Cardiac fibroblast (primary cell): ENCODE measurements around the gene MINDY1.

ENCODE experiments used
- DNase-seq, 2 donors: peaks; one replicate each; pipeline versions ENCODE4 v3.0.0 to v3.0.0-alpha.2; 2010; ENCODE audit warnings: low read depth in 2 of 2
- H3K4me3 ChIP-seq, 2 donors: replicated peaks in 1 of 2; 1 replicate in 1 of 2; 2 replicates in 1 of 2; pipeline ENCODE4 v1.5.1; 2011; ENCODE audit warnings: low read depth in 2 of 2, low read length in 2 of 2, mild to moderate bottlenecking in 2 of 2, moderate library complexity in 1 of 2
- CTCF ChIP-seq: IDR thresholded peaks from one replicate; pipeline ENCODE4 v1.5.1; 2011; ENCODE audit warnings: low read depth, mild to moderate bottlenecking, low read length, inconsistent platforms

The MINDY1 gene

GRCh38 chr1:151049458-151049857, 42.8 kb upstream of the MINDY1 start:
- no peak for TF ChIP-seq CTCF
- DNase-seq: no peak
- no peak overlapping the region for H3K4me3 ChIP-seq

DNA sequence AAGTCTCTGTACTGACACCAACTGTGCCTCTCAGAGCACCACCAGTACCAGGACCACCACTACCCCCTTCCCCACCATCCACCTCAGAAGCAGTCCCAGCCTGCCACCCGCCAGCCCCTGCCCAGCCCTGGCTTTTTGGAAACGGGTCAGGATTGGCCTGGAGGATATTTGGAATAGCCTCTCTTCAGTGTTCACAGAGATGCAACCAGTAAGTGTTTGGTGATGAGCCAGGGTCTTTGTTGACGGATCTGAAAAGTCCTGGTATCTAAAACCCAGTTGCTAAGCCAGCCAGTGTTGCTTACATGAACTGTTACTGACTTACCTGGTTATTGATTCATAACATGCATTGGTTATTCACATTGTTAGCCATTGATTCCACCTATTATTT, 41.9 kb upstream of the MINDY1 start:
- peak overlapping the region; percentile 65 to 73 for H3K4me3 ChIP-seq
- no peak for DNase-seq
- no peak for TF ChIP-seq CTCF

DNA sequence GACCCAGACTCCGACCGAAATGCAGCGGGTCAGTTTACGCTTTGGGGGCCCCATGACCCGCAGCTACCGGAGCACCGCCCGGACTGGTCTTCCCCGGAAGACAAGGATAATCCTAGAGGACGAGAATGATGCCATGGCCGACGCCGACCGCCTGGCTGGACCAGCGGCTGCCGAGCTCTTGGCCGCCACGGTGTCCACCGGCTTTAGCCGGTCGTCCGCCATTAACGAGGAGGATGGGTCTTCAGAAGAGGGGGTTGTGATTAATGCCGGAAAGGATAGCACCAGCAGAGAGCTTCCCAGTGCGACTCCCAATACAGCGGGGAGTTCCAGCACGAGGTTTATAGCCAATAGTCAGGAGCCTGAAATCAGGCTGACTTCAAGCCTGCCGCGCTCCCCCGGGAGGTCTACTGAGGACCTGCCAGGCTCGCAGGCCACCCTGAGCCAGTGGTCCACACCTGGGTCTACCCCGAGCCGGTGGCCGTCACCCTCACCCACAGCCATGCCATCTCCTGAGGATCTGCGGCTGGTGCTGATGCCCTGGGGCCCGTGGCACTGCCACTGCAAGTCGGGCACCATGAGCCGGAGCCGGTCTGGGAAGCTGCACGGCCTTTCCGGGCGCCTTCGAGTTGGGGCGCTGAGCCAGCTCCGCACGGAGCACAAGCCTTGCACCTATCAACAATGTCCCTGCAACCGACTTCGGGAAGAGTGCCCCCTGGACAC, 41.4 kb upstream of the MINDY1 start:
- peak overlapping the region; percentile 65 to 73 for H3K4me3 ChIP-seq
- peak; percentile 53 for TF ChIP-seq CTCF
- DNase-seq: peak; percentile 72 to 76

GRCh38 chr1:151047591-151047924, 40.9 kb upstream of the MINDY1 start, which contains the start of gene C1orf56:
Gene C1orf56 (plus strand): TSS chr1:151047751. CDS start chr1:151047848, 97 bp downstream.
- peak within 1 kb of the TSS; percentile 65 to 73 for H3K4me3 ChIP-seq
- no peak for TF ChIP-seq CTCF
- DNase-seq: peak; percentile 57 to 76

DNA sequence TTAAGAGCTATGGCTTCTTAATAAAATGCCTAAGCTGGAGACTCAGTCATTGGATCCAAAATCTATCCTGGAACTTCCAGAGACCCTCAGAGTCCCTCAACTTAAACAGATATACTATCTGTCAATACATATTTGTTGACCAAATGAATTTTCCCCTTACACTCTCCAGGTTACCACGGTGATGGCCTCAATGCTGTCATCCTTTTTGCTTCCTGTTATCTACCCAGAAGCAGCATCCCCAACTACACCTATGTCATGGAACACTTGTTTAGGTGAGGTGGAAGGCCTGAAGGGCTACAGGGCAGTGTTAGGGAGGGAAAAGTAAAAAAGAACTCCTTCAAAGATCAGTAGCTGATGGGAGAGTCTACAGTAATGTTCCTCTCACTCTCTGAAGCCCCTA, 36.5 kb upstream of the MINDY1 start:
- no peak for DNase-seq
- TF ChIP-seq CTCF: no peak
- no peak overlapping the region for H3K4me3 ChIP-seq

GRCh38 chr1:151039521-151039920, 32.8 kb upstream of the MINDY1 start:
- no peak for DNase-seq
- H3K4me3 ChIP-seq: no peak overlapping the region
- no peak for TF ChIP-seq CTCF

DNA sequence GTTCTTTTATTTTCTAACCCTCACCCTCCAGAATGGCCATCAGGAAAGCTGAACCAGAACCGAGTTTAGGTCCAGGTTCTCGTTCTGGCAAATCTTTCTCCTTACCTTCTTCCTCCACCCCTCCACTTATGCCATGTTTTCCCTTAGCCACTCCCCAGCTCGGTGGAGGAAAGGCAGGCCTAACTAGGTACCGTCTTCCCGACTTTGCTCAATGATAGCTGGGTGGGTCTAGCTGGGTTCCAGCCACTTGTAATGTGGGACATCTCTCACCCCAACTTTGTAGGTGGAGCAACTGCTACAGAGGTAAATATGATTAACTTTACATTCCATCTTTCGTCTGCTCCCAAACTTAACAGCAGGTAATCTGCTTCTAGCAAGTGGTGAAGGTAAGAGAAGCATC, 30.3 kb upstream of the MINDY1 start:
- no peak for TF ChIP-seq CTCF
- H3K4me3 ChIP-seq: no peak overlapping the region
- no peak for DNase-seq
